Esophagus squamous epithelium (tissue), 5 donors: Measurements from ENCODE around the gene NQO1. TPM values are rescaled to one million over a fixed set of nuclear protein-coding genes. Genes with fewer than 3 reads are reported as not detected.

ENCODE experiments used
- DNase-seq: peaks from one replicate; lab custom pipeline; 2025; lab: John Stamatoyannopoulos, UW
- H3K27ac ChIP-seq, 4 donors: fragments of 200-600 bp; sonication (generic); one replicate each; pipeline ENCODE4 v1.5.1; 2016 to 2019; ENCODE audit warnings: mild to moderate bottlenecking in 1 of 4
- H3K27me3 ChIP-seq, 4 donors: fragments of 200-600 bp; sonication (generic); 1 replicate in 3 of 4; 2 replicates in 1 of 4; pipeline versions ENCODE4 v1.5.1 to v1.6.0; 2017 to 2021; ENCODE audit warnings: antibody characterized with exemption in 1 of 4
- H3K36me3 ChIP-seq, 3 donors: fragments of 200-600 bp; sonication (generic); one replicate each; pipeline ENCODE4 v1.5.1; 2016 to 2019
- H3K4me1 ChIP-seq, 3 donors: fragments of 200-600 bp; sonication (generic); one replicate each; pipeline ENCODE4 v1.5.1; 2017 to 2019
- H3K4me3 ChIP-seq, 4 donors: fragments of 200-600 bp; sonication (generic); 1 replicate in 3 of 4; 2 replicates in 1 of 4; pipeline ENCODE4 v1.5.1; 2016 to 2019; ENCODE audit warnings: mild to moderate bottlenecking in 2 of 4, moderate library complexity in 1 of 4
- H3K9me3 ChIP-seq, 3 donors: fragments of 200-600 bp; sonication (generic); one replicate each; pipeline ENCODE4 v1.5.1; 2016 to 2019
- CTCF ChIP-seq, 6 experiments: fragments of 450-650 bp in 4 of 6; fragments of 200-600 bp in 2 of 6; sonication (generic) in 2 of 6; IDR thresholded peaks; one replicate each; pipeline ENCODE4 v1.5.1; 2016 to 2019; ENCODE audit warnings: antibody characterized with exemption in 6 of 6, mild to moderate bottlenecking in 4 of 6, moderate library complexity in 4 of 6
- POLR2A ChIP-seq, 4 donors: fragments of 450-650 bp; IDR thresholded peaks; one replicate each; pipeline ENCODE4 v1.6.1; 2017; ENCODE audit warnings: antibody characterized with exemption in 4 of 4, mild to moderate bottlenecking in 4 of 4, moderate library complexity in 3 of 4
- WGBS, 2 donors: methylation state at CpG; one replicate each; pipeline ENCODE4 v1.1.5; 2018; 5-methylcytosine and 5-hydroxymethylcytosine counted together
- intact Hi-C: fragments of 100-400 bp; cut with DNase I; formaldehyde crosslinking; loops from one replicate; pipeline ENCODE4 v1.15.0; 2022
- total RNA-seq, 4 donors: library from RNA; depleted of rRNA; stranded (reverse); fragments of >200 nt; gene quantifications; one replicate each; pipeline ENCODE4 v1.1.0, GENCODE V29; 2016
- donor health status: DM: yes; HTN: yes; CAD: no.

Gene NQO1
- total RNA-seq, 4 donors from 2014 or later, result 152 to 442 (median 247) TPM

- no peaks in the 10 kb centered on the region for H3K27me3 ChIP-seq
- TF ChIP-seq CTCF (IDR thresholded peaks at IDR 0.05) (no peak), POLR2A (IDR thresholded peaks at IDR 0.05) (no peak)
- no peak overlapping the region for H3K27ac ChIP-seq
- H3K4me3 ChIP-seq, result no peak overlapping the region
- intact Hi-C loops, result no loop called here
- H3K9me3 ChIP-seq, result no peaks in the 10 kb centered on the region
- WGBS, 2 donors, result 85 to 93% methylated on average over 6 of the region's 6 CpGs
- peaks cover 0 to 26% (median 4%) of the 10 kb centered on the region in 3 donors for H3K4me1 ChIP-seq
- no peaks in the 10 kb centered on the region for H3K36me3 ChIP-seq
- no peak for DNase-seq
Observed at GRCh38 chr16:69768666-69769065, 42.3 kb upstream of the NQO1 start.

GRCh38 chr16:69767459-69768229 lies 41.3 kb upstream of the NQO1 start:
- TF ChIP-seq POLR2A (IDR thresholded peaks at IDR 0.05) (no peak), CTCF (IDR thresholded peaks at IDR 0.05) (no peak)
- H3K4me3 ChIP-seq, result no peak overlapping the region
- DNase-seq, result no peak
- no peaks in the 10 kb centered on the region for H3K36me3 ChIP-seq
- H3K9me3 ChIP-seq, result no peaks in the 10 kb centered on the region
- WGBS, 2 donors, result 73 to 80% methylated on average over 4 to 5 of the region's 5 CpGs
- no peaks in the 10 kb centered on the region for H3K27me3 ChIP-seq
- intact Hi-C loops, result no loop called here
- H3K4me1 ChIP-seq, result peaks cover 5 to 25% (median 6%) of the 10 kb centered on the region in 3 donors
- H3K27ac ChIP-seq, result no peak overlapping the region

- no peaks in the 10 kb centered on the region for H3K27me3 ChIP-seq
- no peak for DNase-seq
- TF ChIP-seq POLR2A (IDR thresholded peaks at IDR 0.05) (no peak), CTCF (IDR thresholded peaks at IDR 0.05) (no peak)
- WGBS, 2 donors, result 35 to 51% methylated on average over 5 of the region's 5 CpGs
- peak overlapping the region; percentile 93 to 96 (median 94) for H3K27ac ChIP-seq
- no peaks in the 10 kb centered on the region for H3K36me3 ChIP-seq
- H3K4me1 ChIP-seq, result peaks cover 6 to 19% (median 10%) of the 10 kb centered on the region in 3 donors
- intact Hi-C loops, result no loop called here
- peak overlapping the region in 3 of 4 donors; percentile 91 to 96 (median 92) for H3K4me3 ChIP-seq
- no peaks in the 10 kb centered on the region for H3K9me3 ChIP-seq
Observed at GRCh38 chr16:69763599-69763942, 37.2 kb upstream of the NQO1 start.

- H3K4me3 ChIP-seq, result peak overlapping the region; percentile 91 to 96 (median 93)
- H3K27ac ChIP-seq, result peak overlapping the region; percentile 93 to 96 (median 94)
- H3K36me3 ChIP-seq, result no peaks in the 10 kb centered on the region
- H3K27me3 ChIP-seq, result no peaks in the 10 kb centered on the region
- 3 to 8% methylated on average over 14 of the region's 14 CpGs for WGBS, 2 donors
- intact Hi-C loops, result no loop called here
- peaks cover 6 to 19% (median 10%) of the 10 kb centered on the region in 3 donors for H3K4me1 ChIP-seq
- TF ChIP-seq POLR2A (IDR thresholded peaks at IDR 0.05), result no peak
- TF ChIP-seq CTCF (IDR thresholded peaks at IDR 0.05), result no peak
- no peak for DNase-seq
- H3K9me3 ChIP-seq, result no peaks in the 10 kb centered on the region
Observed at GRCh38 chr16:69762814-69763598, 36.6 kb upstream of the NQO1 start.
